SK-N-MC (cell line): ENCODE results near the gene CACHD1.

ENCODE experiments used
- EZH2 ChIP-seq: fragments of 200-600 bp; sonication (generic); IDR thresholded peaks from one replicate; pipeline ENCODE4 v1.6.1; 2017; ENCODE audit warnings: antibody characterized with exemption
- FOXP2 ChIP-seq: optimal IDR thresholded peaks from 2 replicates; pipeline ENCODE3; 2011; ENCODE audit warnings: mild to moderate bottlenecking, moderate library complexity; ENCODE audit not compliant: insufficient read depth; ENCODE audit errors: extremely low read length, control extremely low read depth
- POLR2AphosphoS5 ChIP-seq: IDR thresholded peaks from 2 replicates; pipeline ENCODE4 v1.6.1; 2012; ENCODE audit warnings: mild to moderate bottlenecking, low read depth, low read length, borderline replicate concordance

- TF ChIP-seq POLR2AphosphoS5: no peak
- TF ChIP-seq EZH2: no peak
- TF ChIP-seq FOXP2: no peak
These were observed 154.3 kb downstream of the CACHD1 start for GRCh38 chr1:64624218-64624713.
